Hindlimb muscle (tissue), 1 donor: Measurements from ENCODE around the gene SNRPA1. TPM values are rescaled to one million over a fixed set of nuclear protein-coding genes. Genes with fewer than 3 reads are reported as not detected.

Source experiments
- DNase-seq: peaks from one replicate; pipeline ENCODE4 v3.0.0-alpha.2; 2013
- polyA plus RNA-seq: library from polyadenylated mRNA; unstranded; fragments of 120-200 nt; gene quantifications from one replicate; pipeline ENCODE4 v1.2.1, GENCODE V29; 2013; ENCODE audit not compliant: insufficient read length

Gene SNRPA1
- polyA plus RNA-seq, 1 donor, result 34.1 TPM

DNA sequence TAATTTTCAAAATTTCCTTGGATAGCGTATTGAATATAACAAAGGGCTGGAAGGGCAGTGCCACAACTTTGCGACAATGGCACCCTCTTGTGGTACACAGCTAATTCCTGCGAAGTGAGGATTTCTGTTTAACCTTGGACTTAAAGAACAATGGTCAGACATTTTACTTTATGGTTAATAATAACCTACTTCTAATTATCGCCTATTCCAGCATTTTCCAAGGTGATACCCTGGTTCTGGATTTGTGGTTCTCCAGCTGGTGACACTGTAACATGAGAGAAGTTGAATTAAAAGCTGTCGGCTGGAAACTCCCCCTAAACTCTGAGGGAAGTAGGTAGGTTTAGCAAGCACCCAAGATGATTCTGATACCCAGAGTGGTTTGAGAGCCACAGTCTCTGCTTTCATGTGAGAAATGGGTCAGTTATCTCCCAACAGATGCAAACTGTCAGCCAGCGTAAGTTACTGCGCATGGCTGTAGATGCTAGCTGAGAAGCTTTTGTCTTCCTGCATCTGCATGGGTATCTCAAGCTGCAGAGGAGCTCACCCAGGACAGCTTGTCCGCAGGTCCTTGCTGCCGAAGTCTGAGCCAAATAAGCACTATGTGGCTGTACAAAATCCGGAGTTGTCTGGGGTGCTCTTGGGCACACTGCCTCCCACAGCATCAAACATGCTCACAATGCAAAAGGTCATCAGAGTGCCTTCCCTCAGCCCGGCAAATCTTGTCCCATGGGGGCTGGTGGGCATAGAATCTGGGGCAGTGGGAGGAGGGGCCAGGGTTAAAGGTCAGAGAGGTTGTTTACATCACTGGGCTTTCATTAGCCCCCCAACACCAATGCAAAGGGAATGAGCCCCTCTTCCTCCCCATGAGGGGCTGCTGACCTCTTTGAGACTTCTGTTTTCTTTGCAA, 36.6 kb downstream of the SNRPA1 start:
- DNase-seq, result peak; percentile 75

DNA sequence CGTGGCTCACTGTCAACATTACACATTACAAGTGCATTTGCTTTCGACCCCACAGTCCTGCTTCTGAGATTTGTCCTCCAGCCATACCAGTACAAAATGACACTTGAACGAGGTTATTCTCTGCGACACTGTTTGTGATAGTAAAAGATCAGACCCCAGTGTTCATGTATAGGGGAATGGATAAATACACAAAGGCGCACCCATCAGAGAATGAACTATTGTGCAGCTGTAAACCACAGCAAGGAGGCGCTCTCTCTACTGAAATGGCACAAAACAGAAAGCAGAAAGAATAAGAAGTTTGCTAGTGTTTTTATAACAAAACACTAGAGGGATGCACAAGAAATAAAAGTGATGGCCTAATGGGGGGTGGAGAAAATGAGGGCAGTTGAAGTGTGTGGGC, 38.3 kb downstream of the SNRPA1 start:
- no peak for DNase-seq

DNA sequence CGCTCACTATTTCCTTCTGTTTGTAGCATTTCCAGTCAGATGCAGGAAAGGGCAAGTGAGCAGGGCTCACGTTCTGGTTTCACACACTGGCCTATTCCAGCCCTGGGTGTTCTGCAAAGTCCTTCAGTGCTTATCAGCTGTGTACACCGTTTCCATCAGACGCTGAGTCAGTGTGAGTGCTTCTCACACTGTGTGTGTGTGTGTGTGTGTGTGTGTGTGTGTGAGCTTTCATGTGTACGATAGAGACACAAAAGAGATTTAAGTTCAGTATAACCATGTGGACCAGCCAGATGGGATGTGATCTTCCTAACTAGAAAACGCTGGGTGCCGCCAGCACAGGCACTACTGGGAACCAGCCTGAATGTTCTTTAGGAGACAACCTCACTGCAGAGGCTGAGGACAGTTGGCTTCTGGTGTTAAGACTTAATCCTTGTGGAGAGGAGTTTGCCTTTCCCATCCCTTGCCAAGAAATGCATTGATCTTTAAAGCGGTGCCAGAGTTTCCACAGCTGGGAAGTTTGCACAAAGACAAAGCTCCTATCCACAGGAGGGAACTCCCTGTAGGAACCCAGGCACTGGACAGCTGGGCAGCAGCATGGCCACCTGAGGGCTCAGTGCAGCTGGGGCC, 39.3 kb downstream of the SNRPA1 start:
- no peak for DNase-seq

DNA sequence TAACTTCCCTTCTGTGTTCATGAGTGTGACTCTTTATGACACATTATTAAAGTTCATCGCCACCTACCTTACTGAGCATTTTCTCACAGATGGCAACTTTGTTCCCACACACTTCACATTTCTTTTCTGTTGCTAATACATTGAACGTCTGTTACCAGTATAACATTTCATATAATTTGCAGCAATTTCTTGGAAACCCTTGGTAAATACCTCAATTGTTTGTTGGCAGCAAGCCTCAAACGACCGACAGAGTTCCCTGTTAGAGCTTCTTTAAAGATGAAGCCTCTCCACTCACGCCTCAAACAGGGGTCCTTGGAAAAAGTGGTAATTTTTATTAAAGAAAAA, 40.0 kb downstream of the SNRPA1 start:
- no peak for DNase-seq

DNA sequence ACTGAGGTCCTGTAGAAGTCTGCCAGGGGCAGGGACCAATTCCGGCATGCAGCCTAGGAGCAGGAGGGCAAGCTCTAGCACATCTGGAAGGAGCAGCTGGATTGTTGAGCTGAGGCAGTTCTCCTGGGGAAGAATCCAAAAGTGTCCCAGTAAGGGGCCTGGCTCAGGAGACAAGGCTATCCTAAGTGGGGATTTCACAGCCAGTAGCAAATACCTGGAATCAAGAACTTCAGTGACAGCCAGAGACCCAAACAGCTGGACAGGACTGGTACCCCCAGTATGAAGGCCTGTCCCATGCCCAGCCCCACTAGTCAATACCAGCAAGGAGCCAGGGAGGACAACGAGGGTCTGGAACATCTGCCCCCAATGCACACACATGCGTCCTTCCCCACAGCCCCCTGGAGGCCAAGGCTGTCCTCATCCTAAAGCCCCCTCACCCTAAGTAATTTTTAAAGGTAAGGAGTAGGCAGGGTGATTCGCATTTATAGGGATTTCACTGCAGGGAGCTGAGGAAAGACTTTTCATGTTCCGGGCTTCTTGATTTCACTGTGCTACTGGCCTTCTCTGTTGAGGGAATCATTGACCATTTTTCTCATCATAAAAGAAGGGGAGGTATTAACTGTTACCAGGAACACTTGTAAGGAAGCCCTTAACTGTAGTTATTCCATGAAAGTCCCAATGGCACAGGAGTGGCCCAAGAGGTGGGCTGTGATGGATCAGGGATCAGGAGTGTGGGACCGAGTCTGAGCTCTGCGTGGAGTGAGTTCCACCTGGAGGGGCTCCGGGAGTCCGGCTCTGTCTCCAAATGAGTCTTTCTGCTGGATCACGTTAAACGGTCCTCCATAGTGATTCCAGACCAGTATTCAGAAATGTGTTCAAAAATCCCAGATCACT, 40.6 kb downstream of the SNRPA1 start:
- no peak for DNase-seq

DNA sequence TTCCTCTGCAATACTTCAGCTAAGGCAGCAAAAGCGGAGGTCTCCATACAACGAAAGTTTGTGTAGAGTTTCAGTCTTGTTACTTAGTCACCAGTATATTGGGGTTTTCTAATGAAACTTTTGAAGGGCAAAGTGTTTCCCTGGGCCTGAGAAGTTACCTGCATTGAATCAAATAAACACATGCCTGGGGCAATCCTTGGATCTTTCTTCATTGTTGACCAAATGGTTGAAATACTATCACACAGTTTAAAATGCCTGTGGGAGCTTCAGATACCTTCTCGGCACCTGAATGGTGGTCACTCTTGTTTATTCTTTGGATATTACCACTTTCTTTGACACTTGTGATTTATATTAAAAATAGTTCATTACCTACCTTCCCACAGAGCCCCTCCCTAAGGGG, 42.2 kb downstream of the SNRPA1 start:
- DNase-seq, result no peak

DNA sequence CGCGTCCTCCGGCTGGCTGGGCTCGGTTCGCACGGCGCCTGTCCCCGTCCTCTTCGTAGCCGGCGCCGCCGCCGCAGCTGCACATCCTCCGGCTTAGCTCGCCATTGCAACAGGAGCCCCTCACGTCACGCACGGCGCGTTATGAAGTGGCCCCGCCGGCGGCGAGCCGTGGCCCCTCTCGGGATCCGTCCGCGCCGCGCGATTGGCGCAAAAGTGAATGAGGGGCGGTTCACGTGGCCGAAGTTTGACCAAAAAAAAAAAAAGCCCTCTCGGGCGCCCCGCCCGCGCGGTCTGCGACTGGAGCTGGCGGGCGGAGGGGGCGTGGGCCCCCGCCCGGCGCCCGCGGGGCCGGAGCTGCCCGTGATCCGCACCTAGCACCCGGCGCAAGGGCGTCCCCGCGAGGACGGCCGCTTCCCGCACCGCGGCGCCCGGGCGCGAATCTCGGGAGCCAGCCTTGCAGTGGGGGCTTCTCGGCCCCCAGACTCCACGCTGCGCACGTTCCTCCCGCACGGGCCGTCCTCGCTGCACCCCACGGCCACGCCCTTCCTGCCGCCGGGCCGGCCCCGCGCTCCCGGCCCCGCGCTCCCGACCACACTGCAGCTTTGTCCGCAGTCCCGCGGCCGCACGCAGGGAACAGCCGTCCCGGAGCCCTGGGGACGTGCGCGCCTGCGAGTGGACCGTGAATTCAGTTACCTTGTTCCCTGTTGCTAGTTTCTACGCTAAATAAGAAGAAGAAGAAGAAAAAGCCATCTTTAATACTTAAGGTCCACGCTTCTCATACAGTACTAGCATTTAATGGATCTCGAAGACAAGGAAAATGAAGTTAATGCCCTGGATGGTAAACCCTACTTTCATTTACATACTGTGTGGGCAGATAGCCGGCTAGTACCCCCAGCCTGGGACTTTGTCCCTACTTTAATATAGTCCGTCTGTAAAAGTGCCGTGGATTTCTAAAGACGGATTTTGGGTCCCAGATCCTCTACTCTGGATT, 42.9 kb downstream of the SNRPA1 start, which contains the start of gene CHSY1:
CHSY1 (minus strand) TSS at position 219 of the 991 bp plus-strand sequence. CDS start 592 bp downstream, outside the sequence.
- DNase-seq, result peak; percentile 96

DNA sequence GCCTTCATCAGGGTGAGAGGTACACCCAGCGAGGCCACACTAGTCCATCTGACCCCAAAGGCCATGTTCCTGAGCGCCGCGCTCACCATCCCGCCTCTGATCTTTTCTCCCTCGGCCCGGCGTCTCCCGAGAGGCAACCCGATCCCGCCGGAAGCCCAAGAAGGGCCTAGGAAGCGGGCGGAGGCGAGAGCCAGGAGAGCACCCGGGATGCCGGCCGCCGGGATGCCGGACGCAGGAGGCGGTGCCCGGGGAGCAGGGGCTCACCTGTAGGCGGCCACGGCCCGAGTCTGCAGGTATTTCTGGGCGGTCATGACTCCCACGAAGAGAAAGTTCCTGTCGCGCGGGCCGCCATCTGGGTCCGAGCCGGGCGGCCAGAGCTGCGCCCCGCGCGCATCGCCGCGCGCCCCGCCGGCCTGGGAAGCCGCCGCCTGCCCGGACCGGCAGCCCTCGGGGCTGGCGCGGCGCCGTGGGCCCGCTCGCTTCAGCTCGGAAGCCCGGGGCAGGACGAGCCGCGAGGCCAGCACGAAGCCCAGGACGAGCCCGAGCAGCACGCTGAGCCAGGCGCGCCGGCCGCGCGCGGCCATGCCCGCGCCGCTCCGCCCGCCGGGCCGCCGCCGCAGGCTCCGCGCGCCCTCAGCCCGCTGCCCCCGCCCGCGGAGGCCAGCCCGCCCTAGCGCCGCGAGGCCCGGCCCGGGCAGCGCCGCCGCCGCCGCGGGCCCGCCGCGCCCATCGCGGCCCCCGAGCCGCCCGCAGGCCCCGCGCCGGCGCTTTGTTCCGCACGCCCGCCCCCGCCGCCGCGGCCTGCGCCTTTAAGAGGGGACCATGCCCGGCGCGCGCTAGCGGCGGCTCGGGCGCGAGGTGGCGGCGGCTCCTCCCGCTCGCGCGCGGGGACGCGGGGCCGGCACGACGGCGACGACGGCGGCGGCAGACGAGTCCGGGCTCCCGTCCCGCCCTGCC, 43.9 kb downstream of the SNRPA1 start:
- DNase-seq, result no peak

- no peak for DNase-seq
Observed at GRCh38 chr15:101250341-101250831, 44.7 kb downstream of the SNRPA1 start.

DNA sequence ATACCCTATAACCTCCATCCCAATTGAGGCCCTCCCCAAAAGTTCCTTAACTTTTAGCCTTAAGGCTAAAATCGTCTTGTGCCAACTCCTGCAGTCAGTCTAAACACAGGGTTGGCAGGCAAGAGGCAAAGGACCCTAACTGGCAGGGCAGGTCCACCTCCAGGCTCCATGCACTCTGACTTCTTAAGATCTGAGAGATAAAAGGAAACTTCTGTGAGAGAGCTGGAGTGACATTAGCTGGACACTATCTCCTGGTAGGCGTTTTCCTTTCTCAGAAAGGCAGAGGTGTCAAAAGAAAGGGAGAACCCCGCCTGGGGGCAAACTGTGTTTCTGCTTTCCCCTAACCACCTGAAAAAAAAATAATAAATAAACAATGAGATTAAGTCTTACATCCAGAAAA, 46.8 kb downstream of the SNRPA1 start:
- no peak for DNase-seq

GRCh38 chr15:101246824-101247745, 48.0 kb downstream of the SNRPA1 start:
- DNase-seq, result no peak

DNA sequence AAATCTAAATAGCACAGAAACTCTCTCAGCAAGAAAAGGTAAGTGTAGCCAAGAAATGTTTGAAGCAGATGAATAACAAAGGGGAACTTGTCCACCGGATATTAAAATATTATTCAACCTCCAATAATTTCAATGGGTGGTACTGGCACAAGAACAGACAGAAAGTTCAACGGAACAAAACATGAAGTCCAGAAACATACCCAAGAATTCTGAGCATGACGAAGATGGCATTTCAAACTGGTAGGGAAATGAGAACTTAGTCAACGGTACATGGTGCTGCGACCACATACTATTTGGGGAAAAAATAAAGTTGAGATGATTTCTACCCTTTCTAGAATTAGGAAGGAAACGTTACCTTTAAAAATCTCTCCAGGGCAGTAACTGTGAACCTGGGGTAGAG, 48.7 kb downstream of the SNRPA1 start:
- DNase-seq, result no peak

DNA sequence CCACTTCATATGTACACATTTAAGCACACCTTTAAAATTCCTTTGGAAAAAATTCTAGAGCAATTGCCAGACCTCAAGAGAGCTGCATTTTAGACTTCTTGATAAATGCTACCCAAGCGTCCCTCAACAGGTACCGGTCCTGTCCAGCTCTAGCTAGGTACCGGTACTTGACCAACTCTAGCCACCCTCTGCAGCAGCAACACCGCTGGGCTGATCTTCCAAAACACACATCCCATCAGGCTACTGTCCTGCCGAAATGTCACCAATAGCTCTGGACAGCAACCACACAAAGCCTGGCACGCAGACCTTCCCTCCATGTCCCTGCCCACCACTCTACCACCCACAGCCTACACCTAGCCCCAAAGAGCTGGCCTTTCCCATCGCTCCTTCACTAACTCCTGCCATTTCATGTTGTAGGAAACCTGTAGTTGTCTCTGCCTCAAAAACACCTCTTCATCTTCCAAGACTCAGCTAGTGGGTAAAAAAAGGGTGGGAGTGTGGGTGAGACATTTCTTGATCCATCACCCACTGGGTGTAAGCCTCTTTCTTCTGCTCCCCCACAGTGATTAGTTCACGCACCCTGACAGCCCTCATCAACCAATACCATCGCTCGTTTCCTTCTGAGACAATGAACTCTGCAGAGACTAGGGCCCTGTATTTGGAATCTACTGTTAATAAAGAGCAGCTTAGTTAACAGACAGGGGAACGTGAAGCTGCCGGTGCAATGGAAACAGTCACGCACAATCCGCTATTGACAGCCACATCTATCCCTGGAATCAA, 50.0 kb downstream of the SNRPA1 start:
- no peak for DNase-seq

- DNase-seq, result no peak
Observed at GRCh38 chr15:101244036-101244781, 50.8 kb downstream of the SNRPA1 start.

DNA sequence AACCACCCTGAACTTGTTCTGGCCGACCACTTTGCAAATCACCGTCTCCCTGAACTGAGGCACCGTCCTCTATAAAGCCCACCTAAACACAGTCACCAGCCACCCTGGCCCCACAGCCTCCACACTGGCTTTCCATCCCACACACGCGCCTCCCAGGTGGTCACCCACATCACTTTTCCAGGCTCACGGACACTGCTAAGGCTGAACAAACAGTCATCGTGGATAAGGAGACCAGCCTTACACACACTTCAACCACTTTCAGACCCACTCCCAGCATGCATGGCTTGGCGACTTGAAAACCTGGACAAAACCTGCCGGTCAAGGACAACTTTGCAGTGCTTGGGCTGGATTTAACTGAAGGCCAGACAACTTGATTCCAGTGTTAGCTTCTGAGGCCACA, 51.6 kb downstream of the SNRPA1 start:
- no peak for DNase-seq

DNA sequence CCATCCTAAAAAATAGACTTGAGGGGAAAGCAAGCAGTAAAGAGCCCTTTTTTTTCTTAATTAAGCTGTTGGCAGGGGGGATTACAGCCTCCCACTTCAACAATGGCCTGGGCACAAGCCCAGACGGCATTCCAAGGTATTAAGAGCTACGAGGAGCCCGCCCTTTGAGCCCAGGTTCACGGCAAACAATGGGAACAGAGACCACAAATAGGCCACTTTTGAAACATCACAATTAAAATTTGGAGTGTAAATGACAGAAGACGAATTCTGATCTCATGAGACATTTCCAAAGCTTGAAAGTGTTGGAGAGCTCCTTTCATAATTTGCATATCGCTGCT, 52.1 kb downstream of the SNRPA1 start:
- no peak for DNase-seq

DNA sequence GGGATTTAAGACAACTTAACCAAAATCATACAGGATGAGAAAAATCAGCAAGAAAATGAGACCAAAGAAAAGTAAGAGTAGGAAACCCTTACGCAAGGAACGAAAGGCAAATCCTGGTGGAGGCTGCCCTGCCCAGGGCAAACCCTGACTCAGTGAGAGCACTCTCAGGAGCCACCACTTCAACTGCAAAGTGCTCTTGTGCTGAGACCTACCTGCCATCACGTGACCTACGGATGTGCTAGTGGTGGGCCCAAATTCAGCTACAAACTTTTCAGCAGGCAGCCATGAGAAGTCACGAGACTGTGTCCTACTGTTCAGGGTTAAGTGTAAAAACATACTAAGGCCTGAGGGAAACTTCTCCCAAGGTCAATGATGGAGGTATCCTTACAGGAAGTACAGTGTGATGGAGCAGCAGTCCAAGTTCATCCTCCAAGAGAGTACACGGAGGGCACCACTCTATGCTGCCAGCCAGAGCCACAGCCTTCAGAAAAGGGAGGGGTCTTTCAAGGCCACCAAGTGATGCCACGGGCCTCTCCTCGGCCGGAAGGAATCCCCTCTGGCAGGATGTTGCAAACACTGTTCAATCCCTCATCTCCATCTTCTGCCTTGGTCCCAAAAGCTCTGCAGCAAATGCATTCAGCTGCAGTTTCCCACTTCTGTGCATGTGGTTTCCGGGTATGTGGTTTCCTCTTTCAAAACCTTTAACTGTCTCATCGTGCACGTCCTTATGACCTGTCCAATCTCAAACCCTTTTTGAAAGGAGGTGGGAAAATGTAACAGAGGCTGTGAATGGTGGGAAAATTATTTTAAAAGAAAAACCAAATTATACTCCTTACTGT, 52.7 kb downstream of the SNRPA1 start:
- no peak for DNase-seq
